ENCODE measurements around the gene SPRY2.

Gene SPRY2

GRCh38 chr13:80363890-80364503 is 23.1 kb upstream of the SPRY2 start:
- TF ChIP-seq GATA3 (IDR thresholded peaks at IDR 0.05; ENCODE audit: low read depth, low read length) (no peak), GATA2 (IDR thresholded peaks at IDR 0.05; ENCODE audit: low read depth, low read length) (no peak)

- TF ChIP-seq GATA3 (IDR thresholded peaks at IDR 0.05; ENCODE audit: low read depth, low read length) (no peak), GATA2 (IDR thresholded peaks at IDR 0.05; ENCODE audit: low read depth, low read length) (no peak)
Measured at GRCh38 chr13:80362481-80362880, 21.6 kb upstream of the SPRY2 start.

DNA sequence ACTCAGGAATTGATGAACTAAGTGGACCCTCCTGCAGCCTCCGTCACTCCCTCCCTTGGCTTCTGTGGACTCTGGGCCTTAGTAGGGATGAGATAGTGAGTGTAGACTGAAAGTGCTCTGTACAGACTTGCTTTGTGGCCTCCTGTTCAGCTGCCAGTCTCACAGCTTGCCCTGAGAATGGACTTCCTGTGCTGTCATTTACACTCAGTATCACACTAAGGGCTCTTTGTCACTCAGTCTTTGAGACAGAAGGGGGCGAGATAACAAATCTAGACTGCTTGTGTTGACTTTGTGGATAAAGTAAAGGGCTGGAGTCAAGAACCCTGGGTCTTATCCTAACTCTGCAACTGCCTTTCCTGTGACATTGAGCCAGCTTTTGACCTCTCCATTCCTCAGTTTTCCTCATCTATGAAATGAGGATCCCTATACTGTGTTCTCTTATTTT is 21.0 kb upstream of the SPRY2 start:
- TF ChIP-seq GATA3 (IDR thresholded peaks at IDR 0.05; ENCODE audit: low read depth, low read length), result no peak
- no peak for TF ChIP-seq GATA2 (IDR thresholded peaks at IDR 0.05; ENCODE audit: low read depth, low read length)

GRCh38 chr13:80361298-80361697 is 20.4 kb upstream of the SPRY2 start:
- TF ChIP-seq GATA2 (IDR thresholded peaks at IDR 0.05; ENCODE audit: low read depth, low read length), result no peak
- no peak for TF ChIP-seq GATA3 (IDR thresholded peaks at IDR 0.05; ENCODE audit: low read depth, low read length)

GRCh38 chr13:80360453-80360800 is 19.5 kb upstream of the SPRY2 start:
- TF ChIP-seq GATA3 (IDR thresholded peaks at IDR 0.05; ENCODE audit: low read depth, low read length) (no peak), GATA2 (IDR thresholded peaks at IDR 0.05; ENCODE audit: low read depth, low read length) (no peak)

GRCh38 chr13:80359778-80360452 is 19.0 kb upstream of the SPRY2 start:
- TF ChIP-seq GATA2 (IDR thresholded peaks at IDR 0.05; ENCODE audit: low read depth, low read length), result no peak
- TF ChIP-seq GATA3 (IDR thresholded peaks at IDR 0.05; ENCODE audit: low read depth, low read length), result no peak

- TF ChIP-seq GATA2 (IDR thresholded peaks at IDR 0.05; ENCODE audit: low read depth, low read length) (no peak), GATA3 (IDR thresholded peaks at IDR 0.05; ENCODE audit: low read depth, low read length) (no peak)
Measured at GRCh38 chr13:80359414-80359777, 18.5 kb upstream of the SPRY2 start.

DNA sequence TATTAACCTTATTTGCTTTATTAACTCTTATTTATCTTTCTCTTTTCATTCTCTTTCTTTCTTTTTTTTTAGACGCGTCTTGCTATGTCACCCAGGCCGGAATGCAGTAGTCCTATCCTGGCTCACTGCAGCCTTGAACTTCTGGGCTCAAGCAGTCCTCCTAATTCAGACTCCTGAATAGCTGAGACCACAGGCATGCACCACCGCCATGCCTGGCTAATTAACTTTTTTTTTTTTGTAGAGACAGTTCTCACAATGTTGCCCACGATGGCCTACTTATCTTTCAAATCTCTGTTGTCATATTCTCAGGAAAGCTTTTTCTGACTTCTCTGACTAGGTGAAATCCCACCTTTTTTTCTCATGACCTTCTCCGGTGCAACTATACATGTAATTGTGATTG is 7.8 kb upstream of the SPRY2 start:
- TF ChIP-seq GATA2 (IDR thresholded peaks at IDR 0.05; ENCODE audit: low read depth, low read length) (no peak), GATA3 (IDR thresholded peaks at IDR 0.05; ENCODE audit: low read depth, low read length) (no peak)

GRCh38 chr13:80348314-80348713 is 7.4 kb upstream of the SPRY2 start:
- TF ChIP-seq GATA3 (IDR thresholded peaks at IDR 0.05; ENCODE audit: low read depth, low read length), result no peak
- no peak for TF ChIP-seq GATA2 (IDR thresholded peaks at IDR 0.05; ENCODE audit: low read depth, low read length)

DNA sequence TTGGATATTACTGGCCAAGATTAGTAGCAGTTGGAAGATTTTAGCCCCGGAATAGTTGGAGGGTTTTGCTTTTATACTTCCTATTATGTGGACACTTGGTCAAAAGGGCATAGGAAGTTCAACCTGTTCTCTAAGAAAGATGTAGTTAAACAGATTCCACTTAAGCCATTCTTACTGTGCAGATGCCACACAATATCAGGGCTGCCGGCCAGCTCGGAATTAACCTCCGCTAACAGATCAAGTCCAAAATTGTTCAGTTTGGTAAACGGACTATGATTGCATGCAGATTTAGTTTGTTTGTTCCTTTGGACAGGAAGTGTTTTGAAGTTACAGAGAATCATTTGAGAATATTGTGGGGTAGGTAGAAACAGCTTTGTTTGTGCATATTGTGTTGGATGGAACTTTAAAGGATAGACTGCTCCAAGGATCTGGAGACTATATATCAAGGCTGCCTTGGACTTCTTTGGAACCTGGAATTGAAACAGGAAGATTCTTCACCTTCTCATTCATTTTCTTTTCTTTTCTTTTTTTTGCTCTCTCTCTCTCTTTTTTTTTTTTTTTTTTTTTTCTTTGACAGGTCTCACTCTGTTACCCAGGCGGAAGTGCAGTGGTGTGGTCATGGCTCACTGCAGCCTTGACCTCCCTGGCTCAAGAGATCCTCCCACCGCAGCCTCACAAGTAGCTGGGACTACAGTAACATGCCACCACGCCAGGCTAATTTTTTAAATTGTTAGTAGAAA is 5.0 kb upstream of the SPRY2 start:
- no peak for TF ChIP-seq GATA3 (IDR thresholded peaks at IDR 0.05; ENCODE audit: low read depth, low read length)
- no peak for TF ChIP-seq GATA2 (IDR thresholded peaks at IDR 0.05; ENCODE audit: low read depth, low read length)

DNA sequence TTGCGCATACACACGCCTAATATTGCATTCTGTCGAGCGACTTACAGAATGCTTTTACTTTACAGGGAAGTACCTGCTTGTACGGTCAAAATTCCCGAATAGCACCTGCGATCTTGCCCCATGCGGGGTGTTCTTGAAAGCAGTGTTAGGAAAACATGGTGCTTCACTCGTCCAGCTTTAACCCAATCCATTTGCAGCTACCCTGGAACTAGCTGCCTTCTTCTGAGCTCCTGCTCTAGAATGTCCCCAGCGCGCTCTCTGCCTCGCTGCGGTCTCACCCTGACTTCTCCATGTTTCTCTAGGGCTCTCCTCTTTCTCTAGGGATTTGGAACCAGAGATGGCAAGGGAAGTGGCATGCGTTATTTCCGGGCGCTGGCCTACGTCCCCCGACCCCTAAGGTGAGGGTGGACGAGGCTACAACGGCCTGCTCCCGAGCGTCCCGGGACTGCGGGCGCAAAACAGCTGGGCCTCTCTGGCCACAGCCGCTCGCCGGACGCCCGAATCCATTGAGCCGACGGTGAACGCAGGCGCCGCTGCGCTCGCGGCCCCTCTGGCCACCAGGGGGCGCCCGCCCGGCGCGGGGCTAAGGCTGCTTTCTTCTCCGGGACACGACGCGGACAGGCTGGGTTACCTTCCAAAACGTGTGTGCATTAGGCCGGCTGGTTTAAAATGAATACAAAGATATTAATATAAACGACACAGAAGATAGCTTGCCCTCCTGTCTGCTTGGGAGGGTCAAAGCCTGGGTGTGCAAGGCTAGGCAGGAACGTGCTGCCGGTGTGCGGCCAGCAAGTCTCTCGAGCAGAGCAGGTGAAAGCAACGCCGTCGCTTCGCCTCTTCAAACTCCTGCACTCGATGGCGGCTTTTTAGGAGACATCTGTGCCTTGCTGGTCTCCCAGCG is 1.8 kb upstream of the SPRY2 start:
- TF ChIP-seq GATA2 (IDR thresholded peaks at IDR 0.05; ENCODE audit: low read depth, low read length) (peak; percentile 29; the same call in 1 of the 2 replicates), GATA3 (IDR thresholded peaks at IDR 0.05; ENCODE audit: low read depth, low read length) (no peak)

GRCh38 chr13:80341756-80342370 is 937 bp upstream of the SPRY2 start:
- TF ChIP-seq GATA2 (IDR thresholded peaks at IDR 0.05; ENCODE audit: low read depth, low read length) (no peak), GATA3 (IDR thresholded peaks at IDR 0.05; ENCODE audit: low read depth, low read length) (no peak)

DNA sequence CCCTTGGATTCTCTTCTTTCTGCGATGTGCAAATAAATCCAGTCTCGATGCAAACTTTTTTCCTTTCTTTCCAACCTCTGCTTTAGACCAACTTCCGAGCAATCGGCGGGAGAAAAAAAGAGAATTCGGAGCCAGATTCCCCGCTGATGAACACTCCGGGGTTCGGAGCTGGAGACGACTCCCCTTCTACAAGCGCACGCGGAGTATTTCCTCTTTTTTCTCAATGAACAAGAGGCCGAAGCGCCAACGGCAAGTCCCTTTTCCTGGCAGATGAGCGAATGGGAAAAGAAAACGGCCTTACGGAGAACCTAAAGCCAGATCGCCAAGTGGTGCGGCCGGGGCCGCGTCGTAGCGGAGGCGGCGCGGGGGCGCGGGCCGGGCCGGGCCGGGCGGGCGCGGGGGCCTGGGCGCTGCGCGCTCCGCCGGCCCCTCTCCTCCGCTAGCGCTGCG is 250 bp downstream of the SPRY2 start:
- TF ChIP-seq GATA3 (IDR thresholded peaks at IDR 0.05; ENCODE audit: low read depth, low read length) (no peak), GATA2 (IDR thresholded peaks at IDR 0.05; ENCODE audit: low read depth, low read length) (no peak)

Measured in SH-SY5Y (cell line).